Right ventricle myocardium superior (tissue), 1 donor: ENCODE measurements around the gene FNDC5. TPM values are rescaled to one million over a fixed set of nuclear protein-coding genes. Genes with fewer than 3 reads are reported as not detected.
A peak's percentile ranks its signal among the peaks of the same experiment; 100 is the strongest.

Source experiments
- ATAC-seq: fragments of 200-7000 bp; cut with Tn5 transposase; one replicate; pipeline ENCODE4 v1.9.1; 2020; ENCODE audit warnings: mild to moderate bottlenecking; ENCODE audit not compliant: poor library complexity
- DNase-seq: peaks from one replicate; pipeline ENCODE4 v3.0.0-alpha.2; 2020
- intact Hi-C: fragments of 100-400 bp; cut with DNase I; formaldehyde crosslinking; loops from one replicate; pipeline ENCODE4 v1.11.2; 2022
- total RNA-seq: library from RNA; stranded (reverse); fragmentation: NEBNext Ultra II Directional; extraction: Animal tissue kit (Norgen Biotek cat#: 25700); gene quantifications from one replicate; pipeline ENCODE4 v1.2.1, GENCODE V29; 2021
- donor health status: DM: no; HTN: yes; CAD: no; lungs with severe emphysema.

The FNDC5 gene
- total RNA-seq, 1 donor from 2014 or later: 139 TPM

- ATAC-seq: no peak
- intact Hi-C loops: no loop called here
Measured at GRCh38 chr1:32848354-32849063, 22.2 kb downstream of the FNDC5 start.

DNA sequence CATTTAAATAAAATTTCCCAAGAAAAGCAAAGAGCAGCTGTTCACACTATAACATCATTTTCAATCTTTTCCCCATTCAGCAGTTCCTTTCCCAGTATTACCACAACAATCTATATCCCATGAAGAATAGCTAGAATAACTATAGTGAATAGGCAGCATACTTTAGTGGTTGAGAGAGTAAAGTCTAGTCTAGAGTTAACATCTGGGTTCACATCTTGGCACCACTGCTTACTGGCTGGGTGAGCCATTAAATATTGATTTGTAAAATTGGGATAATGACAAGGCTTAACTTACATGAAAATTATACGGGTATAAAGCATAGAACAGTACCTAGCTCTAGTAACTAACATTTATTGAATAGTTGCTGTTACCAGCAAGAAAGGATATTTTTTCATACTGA, 38.8 kb downstream of the FNDC5 start:
- DNase-seq (no peak), ATAC-seq (no peak)
- intact Hi-C loops: no loop called here

More at GRCh38 chr1:32848354-32849063, 22.2 kb downstream of the FNDC5 start:
- DNase-seq: no peak

- ATAC-seq: no peak
- intact Hi-C loops: no loop called here
- DNase-seq: no peak
Measured at GRCh38 chr1:32830092-32830852, 40.4 kb downstream of the FNDC5 start.

DNA sequence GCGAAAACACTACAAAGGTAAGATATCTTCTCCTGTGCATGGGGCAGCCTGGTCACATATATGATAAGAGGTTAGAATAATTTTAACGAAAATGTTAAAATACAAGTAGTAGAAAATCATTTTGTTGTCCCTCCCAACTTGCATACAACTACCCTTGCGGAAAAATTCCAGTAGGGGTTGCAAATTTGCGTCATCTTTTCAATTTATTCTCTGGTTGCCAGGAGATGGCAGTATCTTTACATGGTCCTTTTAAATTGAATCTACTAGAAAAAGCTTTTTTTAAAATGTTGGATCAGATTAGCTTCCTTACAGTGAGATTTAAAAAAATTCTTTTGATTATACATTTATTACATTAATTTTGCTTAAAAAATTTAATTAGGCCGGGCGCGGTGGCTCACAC, 42.4 kb downstream of the FNDC5 start:
- ATAC-seq: no peak
- DNase-seq: no peak
- intact Hi-C loops: loop anchor here (10.0 kb wide), 1 partner anchor 46 kb away; the partner anchor contains the start of gene FNDC5

GRCh38 chr1:32825181-32825580, 45.5 kb downstream of the FNDC5 start:
- DNase-seq: no peak
- intact Hi-C loops: loop anchor here (10.0 kb wide), 1 partner anchor 50 kb away; the partner anchor contains the start of gene FNDC5
- ATAC-seq: no peak

GRCh38 chr1:32818804-32819541, 51.7 kb downstream of the FNDC5 start:
- DNase-seq: no peak
- ATAC-seq: no peak
- intact Hi-C loops: no loop called here

DNA sequence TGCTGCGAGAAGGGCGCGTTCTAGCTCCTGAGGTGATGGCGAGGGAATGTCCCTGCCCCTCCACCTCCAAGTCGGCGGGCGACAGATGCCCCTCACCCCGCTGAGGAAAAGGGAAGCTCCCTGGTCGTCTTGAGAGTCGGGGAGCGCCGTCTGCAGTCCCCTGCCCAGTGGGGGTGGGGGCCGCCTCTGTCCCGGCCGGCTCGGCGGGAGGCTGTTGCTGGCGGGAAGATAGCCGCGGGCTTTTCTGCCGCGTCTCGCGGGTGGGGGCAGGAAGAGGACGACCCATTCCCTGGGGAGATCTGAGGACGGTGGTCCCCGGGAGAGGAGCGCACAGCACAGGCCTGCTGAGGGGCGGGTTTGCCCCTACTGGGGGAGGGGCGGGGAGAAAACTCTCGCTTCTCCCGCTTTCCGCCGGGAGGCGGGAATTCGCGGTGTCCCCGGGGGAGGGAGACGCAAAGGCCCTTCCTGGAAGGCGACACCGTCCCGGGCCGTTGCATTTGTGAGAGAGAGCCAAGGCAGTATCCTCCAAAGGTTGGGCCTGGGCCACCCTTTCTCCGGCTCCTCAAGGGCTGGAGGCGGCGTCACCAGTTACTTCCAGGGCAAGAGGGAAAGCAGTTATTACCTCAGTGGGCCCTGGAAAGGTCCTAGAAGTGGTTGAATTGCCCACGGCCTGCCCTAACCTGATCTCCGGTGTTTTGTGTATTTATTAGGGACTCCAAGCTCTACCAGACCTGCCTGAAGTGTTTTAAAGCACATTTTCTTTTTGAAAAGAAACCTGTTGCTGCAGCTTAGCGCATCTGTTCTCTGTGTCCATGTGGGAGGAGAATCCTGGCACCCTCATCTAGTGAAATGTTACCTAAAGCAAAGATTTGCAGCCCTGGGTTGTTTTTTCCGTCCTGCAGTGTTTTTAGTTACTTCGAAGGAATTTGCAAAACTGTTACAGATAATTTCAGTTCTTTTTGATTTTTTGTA, 52.6 kb downstream of the FNDC5 start:
- intact Hi-C loops: no loop called here
- DNase-seq (peak; percentile 88), ATAC-seq (peak; percentile 65)

DNA sequence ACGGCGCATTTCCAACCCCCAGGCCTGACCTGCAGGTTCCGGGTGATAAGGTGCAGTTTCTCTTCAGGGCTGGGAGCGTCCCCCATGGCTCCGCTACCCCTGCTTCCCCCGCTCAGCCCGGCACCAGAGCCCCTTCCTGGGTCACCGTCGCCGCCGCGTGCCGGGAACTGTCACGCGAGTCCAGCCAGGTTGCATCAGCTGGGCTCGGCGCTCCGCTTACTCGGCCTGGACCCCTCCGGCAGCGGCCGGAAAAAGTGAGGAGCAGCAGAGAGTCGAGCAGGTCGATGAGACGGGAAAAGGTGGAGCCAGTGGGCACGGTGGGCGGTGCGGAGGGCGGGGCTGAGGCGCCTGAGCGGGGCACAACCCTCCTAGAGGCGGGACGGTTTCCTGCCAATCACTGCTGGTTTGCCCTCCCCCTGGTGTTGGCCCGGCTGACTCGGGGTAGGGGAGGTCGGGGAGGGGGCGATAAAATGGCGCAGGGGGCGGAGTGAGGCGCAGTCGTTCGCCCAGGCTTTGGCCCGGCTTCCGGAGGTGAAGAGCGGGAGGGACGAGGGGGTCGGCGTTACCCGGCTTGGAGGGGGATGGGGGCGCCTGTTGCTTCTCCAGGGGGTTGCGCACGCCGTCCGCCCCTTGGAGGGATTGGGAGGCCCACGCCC, 53.4 kb downstream of the FNDC5 start, which contains the start of the genes S100PBP and YARS1:
Gene S100PBP (plus strand): TSS at position 495 of the 656 bp plus-strand sequence. CDS start 8,447 bp downstream, outside the sequence.
Gene YARS1 (minus strand): TSS at position 200 of the 656 bp plus-strand sequence. CDS start 114 bp downstream, at position 86.
- intact Hi-C loops: no loop called here
- ATAC-seq (peak; percentile 98), DNase-seq (peak; percentile 100)

DNA sequence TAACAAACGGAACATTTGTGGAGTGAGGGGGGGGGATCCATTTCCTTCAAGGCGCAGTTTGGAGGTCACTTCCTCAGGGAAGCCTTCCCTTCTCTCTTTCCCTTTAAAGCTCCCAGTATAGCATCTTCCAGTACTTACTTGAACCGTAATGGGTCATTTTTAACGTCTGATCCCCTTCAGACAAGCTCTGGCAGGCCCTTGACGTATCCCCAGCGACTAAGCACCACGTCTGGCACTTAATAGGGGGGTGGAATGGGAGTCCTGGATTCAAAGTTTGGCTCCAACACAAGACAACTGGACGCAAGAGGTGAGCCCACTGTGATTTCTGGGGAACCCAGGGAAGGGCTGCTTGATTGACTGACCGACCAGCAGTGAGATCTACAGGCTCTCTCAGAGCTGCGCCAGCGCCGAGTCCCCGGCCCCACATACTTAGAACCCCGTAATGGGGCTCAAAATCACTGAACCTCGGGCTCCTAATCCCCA, 54.0 kb downstream of the FNDC5 start:
- ATAC-seq: peak; percentile 1

DNA sequence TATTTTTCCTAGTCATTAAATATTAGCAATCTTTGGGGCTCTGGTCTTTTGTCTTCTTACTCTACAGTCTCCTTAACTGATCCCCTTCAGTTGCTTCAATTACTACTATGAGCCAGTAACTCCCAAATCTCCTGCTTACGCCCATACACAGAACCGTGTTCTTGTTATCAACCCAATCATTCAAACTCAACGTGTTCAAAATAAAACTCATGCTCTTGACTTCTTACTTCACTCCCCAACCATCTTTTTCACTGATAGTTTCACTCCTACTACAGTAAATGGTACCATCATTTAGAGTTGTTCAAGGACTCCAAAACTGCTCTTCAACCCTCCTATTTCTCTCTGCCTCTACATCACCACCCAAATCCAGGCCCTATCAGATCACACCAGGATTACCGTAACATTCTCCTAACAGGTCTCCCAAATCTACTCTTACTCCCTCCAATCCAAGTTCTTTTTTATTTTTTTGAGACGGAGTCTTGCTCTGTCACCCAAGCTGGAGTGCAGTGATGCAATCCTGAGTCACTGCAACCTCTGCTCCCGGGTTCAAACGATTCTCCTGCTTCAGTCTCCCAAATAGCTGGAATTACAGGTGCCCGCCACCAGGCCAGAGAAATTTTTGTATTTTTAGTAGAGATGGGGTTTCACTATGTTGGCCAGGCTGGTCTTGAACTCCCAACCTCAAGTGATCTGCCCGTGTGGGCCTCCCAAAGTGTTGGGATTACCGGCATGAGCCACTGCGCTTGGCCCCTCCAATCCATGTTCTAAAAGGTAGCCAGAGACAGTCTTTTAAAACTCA, 56.6 kb downstream of the FNDC5 start:
- ATAC-seq: no peak
- no peak for DNase-seq
- intact Hi-C loops: no loop called here

More for the DNA sequence above, 54.0 kb downstream of the FNDC5 start:
- no peak for DNase-seq
- intact Hi-C loops: no loop called here

Other genes starting within 250 kb of the FNDC5 start
- 34.4 TPM for gene ZBTB8OS, start 220.4 kb downstream of the FNDC5 start, total RNA-seq
- gene RBBP4, start 219.7 kb downstream of the FNDC5 start, total RNA-seq: 89.7 TPM
- 22.1 TPM for gene SYNC, start 168.1 kb downstream of the FNDC5 start, total RNA-seq
- 34.1 TPM for gene YARS1, start 53.6 kb downstream of the FNDC5 start, total RNA-seq
- gene S100PBP, start 53.3 kb downstream of the FNDC5 start, total RNA-seq: 12.7 TPM
- gene HPCA, start 15.6 kb upstream of the FNDC5 start, total RNA-seq: not detected
- gene TMEM54, start 30.5 kb upstream of the FNDC5 start, total RNA-seq: 10.5 TPM
- 14.3 TPM for gene RNF19B, start 93.9 kb upstream of the FNDC5 start, total RNA-seq
- 124 TPM for gene AK2, start 166.0 kb upstream of the FNDC5 start, total RNA-seq
- 1.9 TPM for gene AZIN2, start 210.2 kb upstream of the FNDC5 start, total RNA-seq